MM.1S (cell line): ENCODE data around the gene RIPOR2.

Source experiments
- CTCF ChIP-seq: fragments of 300-600 bp; sonication (generic); IDR thresholded peaks from 2 replicates; pipeline ENCODE4 v1.5.1; 2016; ENCODE audit warnings: antibody characterized with exemption, low read length, mixed read lengths
- EZH2 ChIP-seq: fragments of 300-600 bp; sonication (generic); optimal IDR thresholded peaks from 2 replicates; pipeline ENCODE3; 2017; ENCODE audit warnings: low read depth, mild to moderate bottlenecking, antibody characterized with exemption, low read length, mixed read lengths

GRCh38 chr6:24844061-24844460, 91.7 kb downstream of the RIPOR2 start:
- TF ChIP-seq CTCF (no peak), EZH2 (no peak)
